CD4-positive, alpha-beta T cell treated with Interleukin-4 for 4 hours (primary cell): ENCODE results near the gene SEPTIN8.

ENCODE experiments used
- DNase-seq: peaks from one replicate; pipeline ENCODE4 v3.0.0-alpha.2; 2020

SEPTIN8 gene

GRCh38 chr5:132762246-132763000 is 14.6 kb downstream of the SEPTIN8 start:
- no peak for DNase-seq

- DNase-seq = no peak
These were observed 15.5 kb downstream of the SEPTIN8 start for GRCh38 chr5:132761321-132762240.

- DNase-seq = no peak
These were observed 16.3 kb downstream of the SEPTIN8 start for GRCh38 chr5:132760601-132761317.

GRCh38 chr5:132760049-132760420 is 17.0 kb downstream of the SEPTIN8 start:
- no peak for DNase-seq

GRCh38 chr5:132759114-132760048 is 17.7 kb downstream of the SEPTIN8 start:
- no peak for DNase-seq

- DNase-seq = no peak
These were observed 18.6 kb downstream of the SEPTIN8 start for GRCh38 chr5:132758451-132758850.

- DNase-seq = no peak
These were observed 20.5 kb downstream of the SEPTIN8 start for GRCh38 chr5:132756542-132756941.

- DNase-seq = no peak
These were observed 22.1 kb downstream of the SEPTIN8 start for GRCh38 chr5:132754947-132755346.

- DNase-seq = no peak
These were observed 22.9 kb downstream of the SEPTIN8 start for GRCh38 chr5:132754111-132754510.

- DNase-seq = no peak
These were observed 23.7 kb downstream of the SEPTIN8 start for GRCh38 chr5:132753135-132753987.

- DNase-seq = no peak
These were observed 24.4 kb downstream of the SEPTIN8 start for GRCh38 chr5:132752581-132753125.

- no peak for DNase-seq
These were observed 25.0 kb downstream of the SEPTIN8 start for GRCh38 chr5:132751971-132752580.

GRCh38 chr5:132751444-132751843 is 25.6 kb downstream of the SEPTIN8 start:
- peak; percentile 24 for DNase-seq

GRCh38 chr5:132750471-132751230 is 26.4 kb downstream of the SEPTIN8 start:
- no peak for DNase-seq

- no peak for DNase-seq
These were observed 27.5 kb downstream of the SEPTIN8 start for GRCh38 chr5:132749506-132749905.

- no peak for DNase-seq
These were observed 28.5 kb downstream of the SEPTIN8 start for GRCh38 chr5:132748522-132749000.

- peak; percentile 39 for DNase-seq
These were observed 29.2 kb downstream of the SEPTIN8 start for GRCh38 chr5:132747616-132748440.

GRCh38 chr5:132746954-132747615 is 30.0 kb downstream of the SEPTIN8 start, which contains the start of gene CCNI2:
CCNI2 (plus strand) TSS chr5:132747426; CDS start chr5:132747496, 70 bp downstream.
- peak; percentile 61 for DNase-seq
